Fibroblast of lung (primary cell): ENCODE results near the gene MBNL1. TPM values are rescaled to one million over a fixed set of nuclear protein-coding genes. Genes with fewer than 3 reads are reported as not detected.

Experiments
- DNase-seq, 2 donors: peaks; one replicate each; pipeline versions ENCODE4 v3.0.0 to v3.0.0-alpha.2; 2010; ENCODE audit warnings: low read depth in 2 of 2
- H2AFZ ChIP-seq: 2 replicates; pipeline ENCODE4 v1.5.1; 2012; ENCODE audit warnings: low read length, control low read depth, inconsistent platforms
- H3K27ac ChIP-seq: 2 replicates; pipeline ENCODE4 v1.5.1; 2011; ENCODE audit warnings: low read length, control low read depth; ENCODE audit not compliant: insufficient read depth
- H3K27me3 ChIP-seq: 2 replicates; pipeline ENCODE4 v1.5.1; 2011; ENCODE audit warnings: mild to moderate bottlenecking, low read length; ENCODE audit not compliant: control insufficient read depth, insufficient read depth
- H3K36me3 ChIP-seq: 2 replicates; pipeline ENCODE4 v1.5.1; 2011; ENCODE audit warnings: low read length; ENCODE audit not compliant: control insufficient read depth, insufficient read depth
- H3K4me1 ChIP-seq: 2 replicates; pipeline ENCODE4 v1.5.1; 2011; ENCODE audit warnings: low read length; ENCODE audit not compliant: control insufficient read depth, insufficient read depth; ENCODE audit errors: extremely low read depth
- H3K4me2 ChIP-seq: 2 replicates; pipeline ENCODE4 v1.5.1; 2011; ENCODE audit warnings: low read length, control low read depth; ENCODE audit not compliant: insufficient read depth; ENCODE audit errors: extremely low read depth
- H3K4me3 ChIP-seq, 4 experiments: fragments of 200-600 bp in 1 of 4; sonication (generic) in 1 of 4; replicated peaks in 1 of 4; 2 replicates each; pipeline ENCODE4 v1.5.1; 2011 to 2016; ENCODE audit warnings: low read length in 4 of 4, low read depth in 3 of 4, mild to moderate bottlenecking in 3 of 4, control low read depth in 2 of 4, inconsistent platforms in 1 of 4, mixed read lengths in 1 of 4; ENCODE audit not compliant: insufficient read depth in 1 of 4; ENCODE audit errors: control extremely low read depth in 1 of 4
- H3K79me2 ChIP-seq: 2 replicates; pipeline ENCODE4 v1.5.1; 2012; ENCODE audit warnings: mild to moderate bottlenecking, low read length, inconsistent platforms; ENCODE audit not compliant: control insufficient read depth, insufficient read depth
- H3K9ac ChIP-seq: 2 replicates; pipeline ENCODE4 v1.5.1; 2011; ENCODE audit warnings: mild to moderate bottlenecking, low read length, control low read depth; ENCODE audit not compliant: insufficient read depth
- H3K9me3 ChIP-seq: 2 replicates; pipeline ENCODE4 v1.5.1; 2012; ENCODE audit warnings: low read depth, low read length; ENCODE audit not compliant: control insufficient read depth, insufficient read depth
- H4K20me1 ChIP-seq: 2 replicates; pipeline ENCODE4 v1.5.1; 2011; ENCODE audit warnings: low read length; ENCODE audit not compliant: control insufficient read depth, insufficient read depth; ENCODE audit errors: extremely low read depth
- CTCF ChIP-seq, 2 donors: IDR thresholded peaks in 1 of 2; conservative IDR thresholded peaks in 1 of 2; 1 replicate in 1 of 2; 2 replicates in 1 of 2; pipeline ENCODE4 v1.5.1; 2011 to 2012; ENCODE audit warnings: low read length in 2 of 2, control low read depth in 1 of 2, inconsistent platforms in 1 of 2, low read depth in 1 of 2, mild to moderate bottlenecking in 1 of 2
- EZH2 ChIP-seq: IDR thresholded peaks from 2 replicates; pipeline ENCODE4 v1.5.1; 2012; ENCODE audit warnings: low read length, control low read depth, mild to moderate bottlenecking; ENCODE audit errors: missing control alignments
- polyA plus RNA-seq, 2 donors: library from polyadenylated mRNA; depleted of rRNA in 1 of 2; stranded (reverse) in 1 of 2; unstranded in 1 of 2; fragments of >200 nt; gene quantifications; 2 replicates each; pipeline ENCODE4 v1.2.1, GENCODE V29; 2011 to 2012; ENCODE audit warnings: missing spikeins in 1 of 2
- total RNA-seq: library from RNA; depleted of rRNA; stranded (reverse); fragments of >200 nt; gene quantifications from 2 replicates; pipeline ENCODE4 v1.2.1, GENCODE V29; 2014

Gene MBNL1
- total and polyA plus RNA-seq, 2 donors (not counting 1 experiment from before 2014, with no cell fraction given) = 150 to 213 TPM

GRCh38 chr3:152508705-152509104, 240.0 kb downstream of the MBNL1 start:
- no peak overlapping the region for H3K4me3 ChIP-seq
- H3K4me1 ChIP-seq = no peaks in the 10 kb centered on the region
- no peak overlapping the region for H3K27ac ChIP-seq
- H4K20me1 ChIP-seq = no peaks in the 10 kb centered on the region
- H3K9ac ChIP-seq = no peak overlapping the region
- H3K36me3 ChIP-seq = no peaks in the 10 kb centered on the region
- TF ChIP-seq EZH2 (no peak), CTCF (conservative IDR thresholded peaks at IDR 0.05 in 1 of 2, IDR thresholded peaks at IDR 0.05 in 1 of 2; ENCODE audit: low read depth in 1 of 2, low read length in 2 of 2) (no peak)
- no peak overlapping the region for H2AFZ ChIP-seq
- no peak overlapping the region for H3K4me2 ChIP-seq
- no peaks in the 10 kb centered on the region for H3K9me3 ChIP-seq
- H3K79me2 ChIP-seq = no peaks in the 10 kb centered on the region
- no peaks in the 10 kb centered on the region for H3K27me3 ChIP-seq
- peak in 1 of 2 donors; percentile 6 for DNase-seq

- Histone ChIP-seq H4K20me1 (no peaks in the 10 kb centered on the region), H3K27ac (no peak overlapping the region), H3K4me2 (no peak overlapping the region), H2AFZ (no peak overlapping the region), H3K36me3 (no peaks in the 10 kb centered on the region), H3K79me2 (no peaks in the 10 kb centered on the region), H3K9me3 (no peaks in the 10 kb centered on the region), H3K27me3 (no peaks in the 10 kb centered on the region), H3K4me1 (no peaks in the 10 kb centered on the region), H3K4me3 (no peak overlapping the region), H3K9ac (no peak overlapping the region)
- no peak for DNase-seq
- no peak for TF ChIP-seq EZH2
- no peak for TF ChIP-seq CTCF (conservative IDR thresholded peaks at IDR 0.05 in 1 of 2, IDR thresholded peaks at IDR 0.05 in 1 of 2; ENCODE audit: low read depth in 1 of 2, low read length in 2 of 2)
Measured at GRCh38 chr3:152511904-152512303, 243.2 kb downstream of the MBNL1 start.

- no peaks in the 10 kb centered on the region for H3K79me2 ChIP-seq
- H2AFZ ChIP-seq = no peak overlapping the region
- no peaks in the 10 kb centered on the region for H3K9me3 ChIP-seq
- H3K4me3 ChIP-seq = no peak overlapping the region
- H3K4me2 ChIP-seq = no peak overlapping the region
- H3K36me3 ChIP-seq = no peaks in the 10 kb centered on the region
- H3K27ac ChIP-seq = no peak overlapping the region
- no peaks in the 10 kb centered on the region for H3K4me1 ChIP-seq
- TF ChIP-seq EZH2 (no peak), CTCF (conservative IDR thresholded peaks at IDR 0.05 in 1 of 2, IDR thresholded peaks at IDR 0.05 in 1 of 2; ENCODE audit: low read depth in 1 of 2, low read length in 2 of 2) (no peak)
- no peak overlapping the region for H3K9ac ChIP-seq
- H4K20me1 ChIP-seq = no peaks in the 10 kb centered on the region
- H3K27me3 ChIP-seq = no peaks in the 10 kb centered on the region
- DNase-seq = no peak
Measured at GRCh38 chr3:152513301-152513960, 244.7 kb downstream of the MBNL1 start.
